Vagina (tissue), 2 donors: ENCODE results near the gene PTPRM.

ENCODE experiments used
- CTCF ChIP-seq, 3 experiments: fragments of 450-650 bp in 2 of 3; fragments of 200-600 bp in 1 of 3; sonication (generic) in 1 of 3; IDR thresholded peaks; one replicate each; pipeline ENCODE4 v1.5.1; 2017 to 2019; ENCODE audit warnings: antibody characterized with exemption in 3 of 3, mild to moderate bottlenecking in 2 of 3, moderate library complexity in 2 of 3
- POLR2A ChIP-seq, 2 donors: fragments of 450-650 bp; IDR thresholded peaks; one replicate each; pipeline ENCODE4 v1.6.1; 2017; ENCODE audit warnings: antibody characterized with exemption in 2 of 2, mild to moderate bottlenecking in 2 of 2, moderate library complexity in 2 of 2
- POLR2AphosphoS5 ChIP-seq, 2 donors: sonication (generic); formaldehyde crosslinking; IDR thresholded peaks; one replicate each; pipeline ENCODE4 v1.9.0; 2017; ENCODE audit warnings: antibody characterized with exemption in 2 of 2, mild to moderate bottlenecking in 2 of 2, low read depth in 1 of 2; ENCODE audit not compliant: insufficient read depth in 1 of 2

- TF ChIP-seq POLR2A (IDR thresholded peaks at IDR 0.05) (no peak), CTCF (IDR thresholded peaks at IDR 0.05) (no peak), POLR2AphosphoS5 (IDR thresholded peaks at IDR 0.05; ENCODE audit: insufficient read depth in 1 of 2, low read depth in 1 of 2) (no peak)
These were observed 4.5 kb downstream of the PTPRM start for GRCh38 chr18:7571626-7572025.
